Hematopoietic multipotent progenitor cell treated with erythropoietin and hydrocortisone succinate and interleukin-3 and kit ligand, for 8 days (in vitro differentiated cells): ENCODE data around the gene ETV4.

Experiments
- DNase-seq: peaks from one replicate; pipeline ENCODE4 v3.0.0-alpha.2; 2015

ETV4 gene

DNA sequence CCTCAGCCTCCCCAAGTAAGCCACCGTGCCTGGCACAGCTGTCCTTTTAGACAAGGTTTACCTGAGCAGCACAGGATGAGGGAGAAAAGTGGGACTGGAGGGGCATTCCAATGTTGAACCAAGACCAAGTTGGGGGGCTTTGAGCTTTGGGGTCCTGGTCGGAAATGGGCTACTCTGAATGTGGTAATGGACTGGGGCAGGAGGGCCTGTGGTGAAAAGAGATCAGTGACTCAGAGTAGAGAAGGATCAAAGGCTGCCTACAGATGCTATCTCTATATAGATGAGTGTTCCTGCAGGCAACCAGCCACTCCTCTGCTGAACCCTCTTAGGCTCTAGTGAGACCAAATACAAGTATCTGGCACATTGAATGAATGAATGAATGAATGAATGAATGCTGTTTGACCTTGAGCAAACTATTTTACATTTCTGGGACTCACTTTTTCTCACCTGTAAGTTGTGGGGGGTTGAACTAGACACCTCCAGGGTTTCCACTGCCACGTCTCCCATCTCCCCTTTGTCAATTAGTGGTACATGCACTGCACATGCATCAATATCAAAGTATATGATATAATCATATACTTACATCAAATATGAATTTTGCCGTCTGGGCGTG is 26.3 kb upstream of the ETV4 start:
- no peak for DNase-seq

- no peak for DNase-seq
These were observed 24.4 kb upstream of the ETV4 start for GRCh38 chr17:43570518-43570928.

- no peak for DNase-seq
These were observed 22.5 kb upstream of the ETV4 start for GRCh38 chr17:43568506-43569082.

GRCh38 chr17:43563600-43564594 is 17.8 kb upstream of the ETV4 start:
- DNase-seq = no peak

GRCh38 chr17:43562679-43563599 is 16.8 kb upstream of the ETV4 start:
- no peak for DNase-seq

DNA sequence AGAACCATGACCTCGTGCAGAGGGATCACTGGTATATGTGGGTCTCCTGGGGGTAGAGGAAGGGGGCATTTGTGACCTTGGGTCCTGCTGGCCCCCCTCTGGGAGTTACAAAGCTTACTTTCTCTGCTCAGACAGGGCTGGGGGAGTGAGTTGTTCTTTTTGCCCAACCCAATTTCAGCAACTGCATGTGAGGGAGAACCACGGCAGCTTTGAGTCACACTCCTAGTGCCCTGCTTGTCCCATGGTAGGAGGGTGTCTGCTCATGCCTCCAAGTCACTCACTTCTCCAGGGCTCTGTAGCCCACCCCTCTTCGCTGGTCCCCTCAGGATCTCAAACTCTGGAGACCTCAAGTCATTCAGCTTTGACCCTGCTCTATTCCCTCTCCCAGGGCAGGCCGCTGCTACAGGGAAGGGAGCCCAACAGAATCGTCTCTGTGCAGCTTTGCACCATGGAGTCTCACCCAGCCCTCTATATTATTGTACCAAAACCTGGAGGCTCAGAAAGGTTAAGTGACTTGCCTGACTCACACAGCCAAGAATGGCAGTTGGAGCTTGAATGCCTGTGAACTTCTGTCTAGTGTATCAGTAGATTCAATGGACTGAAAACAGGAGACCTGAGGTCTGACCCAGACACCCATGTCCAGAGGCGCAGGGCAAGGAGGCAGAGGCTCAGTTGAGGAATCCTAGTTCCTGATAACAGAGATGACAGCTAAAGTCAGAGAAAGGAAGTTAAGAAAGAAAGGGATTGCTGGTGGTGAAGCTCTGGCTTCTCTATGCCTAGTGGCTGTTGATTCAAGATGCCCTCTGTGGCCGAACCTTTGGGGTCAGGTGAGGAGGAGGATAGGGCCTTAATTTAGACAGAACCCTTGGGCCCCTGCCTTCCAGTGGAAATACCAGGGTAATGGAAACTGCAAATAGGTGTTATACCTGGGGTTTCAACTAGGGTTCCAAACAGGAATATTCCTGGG is 14.6 kb upstream of the ETV4 start:
- DNase-seq = no peak

DNA sequence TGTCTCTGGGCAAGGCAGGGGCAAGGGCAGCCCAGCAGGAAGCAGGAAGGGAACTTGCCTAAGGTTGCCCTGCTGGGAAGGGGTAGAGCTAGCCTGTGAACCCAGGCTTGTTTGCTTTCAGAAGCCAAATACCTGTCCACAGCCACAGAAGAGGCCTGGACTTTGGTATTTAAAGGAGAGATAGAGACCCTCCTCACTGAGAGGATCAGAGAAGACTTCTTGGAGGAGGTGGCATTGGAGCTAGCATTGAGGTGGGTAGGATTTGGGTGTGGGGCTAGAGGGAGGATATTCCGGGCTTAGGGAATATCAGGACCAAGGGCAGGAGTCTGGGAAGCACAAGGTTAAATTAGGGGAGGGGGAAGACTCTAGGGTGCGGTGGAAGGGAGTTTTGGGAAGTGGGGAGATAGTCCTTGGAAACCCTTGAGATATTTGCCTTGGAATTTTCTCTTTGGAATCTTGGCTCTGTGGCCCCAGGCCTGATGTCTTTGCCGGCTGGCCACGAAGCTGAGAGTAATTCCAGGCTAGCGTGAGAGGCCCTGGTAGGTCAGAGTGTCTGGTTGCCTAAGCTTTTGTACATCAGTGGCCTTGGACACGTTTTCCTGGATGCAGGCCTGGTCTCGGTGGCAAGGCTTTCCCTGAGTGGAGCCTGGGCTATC is 13.1 kb upstream of the ETV4 start:
- no peak for DNase-seq

GRCh38 chr17:43558805-43559160 is 12.6 kb upstream of the ETV4 start:
- no peak for DNase-seq

DNA sequence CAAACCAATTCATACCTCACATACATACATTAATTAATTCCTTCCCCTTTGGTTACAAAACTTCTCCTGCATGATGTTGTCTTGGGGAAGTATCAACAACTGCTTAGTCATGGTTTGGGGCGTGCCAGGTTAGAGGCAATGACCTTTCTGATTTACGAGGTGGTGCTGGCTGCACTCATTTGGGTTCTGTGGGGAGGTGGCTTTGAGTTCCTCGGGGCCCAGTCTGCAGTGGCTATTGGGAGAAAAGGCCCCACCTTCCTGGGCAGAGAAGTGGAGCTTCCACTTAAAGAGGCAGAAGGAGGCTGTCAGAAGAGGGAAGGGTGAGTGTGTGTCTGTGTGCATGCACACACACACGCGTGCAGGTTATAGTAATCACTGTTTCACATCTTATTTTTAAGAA is 10.2 kb upstream of the ETV4 start:
- DNase-seq = peak; percentile 52

DNA sequence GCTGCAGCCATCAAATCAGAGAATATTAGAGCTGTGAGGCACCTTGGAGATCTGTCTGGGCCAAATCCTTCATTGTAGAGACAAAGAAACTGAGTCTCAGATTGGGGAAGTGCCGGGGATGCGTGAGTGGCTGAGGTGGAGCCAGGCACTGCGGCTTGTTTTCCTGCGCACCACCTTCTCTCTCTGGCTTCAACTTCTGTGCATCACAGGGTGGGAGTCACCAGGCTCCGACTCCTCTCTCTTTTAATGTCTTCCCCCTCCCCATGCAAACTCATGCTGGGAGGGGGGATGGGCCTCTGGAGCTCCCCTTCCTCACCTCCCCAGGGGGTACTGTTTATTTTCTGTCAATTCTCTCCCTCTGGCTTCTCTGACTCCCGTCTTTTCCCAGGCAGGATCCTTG is 8.7 kb upstream of the ETV4 start:
- DNase-seq = no peak

- no peak for DNase-seq
These were observed 7.4 kb upstream of the ETV4 start for GRCh38 chr17:43553573-43553972.

GRCh38 chr17:43552229-43552837 is 6.2 kb upstream of the ETV4 start:
- no peak for DNase-seq

DNA sequence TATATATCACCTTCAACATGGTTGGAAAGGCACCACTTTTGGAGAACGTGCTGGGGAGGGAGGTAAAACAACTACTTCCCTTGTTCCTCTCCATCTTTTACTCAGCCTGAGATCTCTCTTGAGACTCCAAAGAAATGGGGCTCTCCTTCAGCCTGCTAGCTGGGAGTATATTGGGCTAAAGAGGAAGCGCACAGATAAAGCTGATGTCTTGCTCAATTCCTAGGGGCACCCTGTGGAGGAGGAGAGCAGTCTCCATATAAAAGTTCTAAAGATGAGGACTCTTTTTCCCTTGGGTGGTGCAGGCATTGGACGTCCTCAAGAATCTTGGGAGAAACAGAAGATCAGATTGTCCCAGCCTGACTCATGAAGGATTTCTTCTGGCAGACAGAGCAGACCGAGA is 4.6 kb upstream of the ETV4 start:
- DNase-seq = no peak

DNA sequence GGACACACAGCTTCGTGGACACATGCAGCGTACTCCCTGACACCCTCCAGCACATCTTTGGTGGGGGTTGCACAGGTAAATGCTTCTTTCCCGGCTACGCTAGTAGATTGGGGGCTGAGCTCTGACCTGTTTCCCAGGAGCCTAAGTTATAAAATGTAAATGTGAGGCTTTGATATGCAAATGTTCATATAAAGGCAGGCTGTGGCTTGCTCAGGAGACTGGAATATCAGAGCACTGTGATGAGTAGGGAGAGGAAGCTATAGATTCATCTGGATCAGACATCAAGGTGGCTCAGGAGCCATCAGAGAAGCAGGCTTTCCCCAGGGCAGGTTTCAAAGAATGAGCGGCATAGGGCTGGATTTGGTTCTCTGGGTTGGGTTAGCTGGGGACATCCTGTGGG is 3.4 kb upstream of the ETV4 start:
- no peak for DNase-seq

- DNase-seq = no peak
These were observed 2.7 kb upstream of the ETV4 start for GRCh38 chr17:43548689-43549379.

GRCh38 chr17:43547659-43548256 is 1.6 kb upstream of the ETV4 start:
- no peak for DNase-seq

DNA sequence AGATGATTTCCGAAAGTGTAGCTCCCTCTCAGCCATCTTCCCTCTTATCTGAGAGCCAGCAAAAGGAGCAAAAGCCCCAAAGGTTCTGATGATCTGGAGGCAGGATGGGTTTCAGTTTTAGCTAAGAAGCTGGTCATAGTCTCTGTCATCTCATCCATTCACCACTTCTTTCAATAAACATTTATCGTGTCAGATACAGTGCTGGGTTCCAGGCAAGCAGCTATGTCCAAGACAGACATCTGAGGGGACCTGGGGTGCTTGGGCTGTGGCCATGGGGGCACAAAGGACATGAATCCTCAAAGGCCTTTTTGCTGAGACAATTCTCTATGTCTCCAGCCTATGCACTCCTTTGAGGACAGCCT is 1.0 kb upstream of the ETV4 start:
- no peak for DNase-seq

- no peak for DNase-seq
These were observed 832 bp downstream of the ETV4 start for GRCh38 chr17:43545383-43545632.

GRCh38 chr17:43543771-43544575 is 2.2 kb downstream of the ETV4 start:
- no peak for DNase-seq
